ENCODE results near the gene RINT1.

RINT1 gene

GRCh38 chr7:105581066-105581811 is 49.2 kb downstream of the RINT1 start, which contains the start of gene EFCAB10:
Gene EFCAB10, minus strand, starts transcription at chr7:105581493. Its CDS starts 30 bp downstream, at chr7:105581463.
- H3K27me3 ChIP-seq (ENCODE audit: control insufficient read depth, insufficient read depth, low read length) = no peaks in the 10 kb centered on the region
- peak within 1 kb of the TSS; percentile 48; the same call in 1 of the 2 replicates for H3K9ac ChIP-seq (ENCODE audit: low read depth, low read length)
- no peaks in the 10 kb centered on the region for H3K36me3 ChIP-seq (ENCODE audit: control insufficient read depth, insufficient read depth, low read length)
- 0 out of 2 replicates have a peak, but pooled peaks cover 3% of the 10 kb centered on the region for H3K9me3 ChIP-seq (ENCODE audit: control insufficient read depth, insufficient read depth, low read length)
- peak within 1 kb of the TSS; percentile 77 for H3K27ac ChIP-seq (ENCODE audit: low read depth, low read length)
- peaks cover 3% of the 10 kb centered on the region; the same call in 1 of the 2 replicates for H3K4me1 ChIP-seq (ENCODE audit: control insufficient read depth, insufficient read depth, low read length)
- peak within 1 kb of the TSS; percentile 66 for H3K4me3 ChIP-seq (ENCODE audit: low read depth, low read length)

DNA sequence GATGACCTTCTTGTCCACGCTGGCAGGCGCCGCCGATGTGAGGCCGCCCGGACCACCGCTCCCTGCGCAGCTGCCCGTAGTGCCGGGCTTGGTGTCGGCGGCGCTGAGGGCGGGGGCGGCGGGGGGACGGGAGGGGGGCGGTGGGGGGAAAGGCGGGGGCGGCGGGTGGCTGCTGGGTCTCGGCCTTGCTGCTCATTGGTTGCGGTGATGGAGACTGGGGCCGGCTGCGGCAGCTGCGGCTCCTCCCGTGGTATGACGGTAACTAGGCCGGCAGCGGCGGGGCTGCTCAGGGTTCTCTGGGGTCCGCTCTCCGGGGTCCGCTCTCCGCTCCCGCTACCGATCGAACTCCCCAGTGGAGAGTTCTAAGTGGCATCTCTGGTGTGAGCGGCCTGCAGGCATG is 51.1 kb downstream of the RINT1 start:
- Histone ChIP-seq H3K9ac (ENCODE audit: low read depth, low read length) (no peak overlapping the region), H3K27ac (ENCODE audit: low read depth, low read length) (no peak overlapping the region), H3K4me1 (ENCODE audit: control insufficient read depth, insufficient read depth, low read length) (peaks cover 3% of the 10 kb centered on the region; the same call in 1 of the 2 replicates), H3K36me3 (ENCODE audit: control insufficient read depth, insufficient read depth, low read length) (no peaks in the 10 kb centered on the region), H3K27me3 (ENCODE audit: control insufficient read depth, insufficient read depth, low read length) (no peaks in the 10 kb centered on the region), H3K4me3 (ENCODE audit: low read depth, low read length) (no peak overlapping the region), H3K9me3 (ENCODE audit: control insufficient read depth, insufficient read depth, low read length) (0 out of 2 replicates have a peak, but pooled peaks cover 3% of the 10 kb centered on the region)

GRCh38 chr7:105584165-105584564 is 52.2 kb downstream of the RINT1 start:
- Histone ChIP-seq H3K4me1 (ENCODE audit: control insufficient read depth, insufficient read depth, low read length) (peaks cover 3% of the 10 kb centered on the region; the same call in 1 of the 2 replicates), H3K27me3 (ENCODE audit: control insufficient read depth, insufficient read depth, low read length) (no peaks in the 10 kb centered on the region), H3K9ac (ENCODE audit: low read depth, low read length) (no peak overlapping the region), H3K27ac (ENCODE audit: low read depth, low read length) (no peak overlapping the region), H3K36me3 (ENCODE audit: control insufficient read depth, insufficient read depth, low read length) (no peaks in the 10 kb centered on the region), H3K4me3 (ENCODE audit: low read depth, low read length) (no peak overlapping the region), H3K9me3 (ENCODE audit: control insufficient read depth, insufficient read depth, low read length) (0 out of 2 replicates have a peak, but pooled peaks cover 3% of the 10 kb centered on the region)

DNA sequence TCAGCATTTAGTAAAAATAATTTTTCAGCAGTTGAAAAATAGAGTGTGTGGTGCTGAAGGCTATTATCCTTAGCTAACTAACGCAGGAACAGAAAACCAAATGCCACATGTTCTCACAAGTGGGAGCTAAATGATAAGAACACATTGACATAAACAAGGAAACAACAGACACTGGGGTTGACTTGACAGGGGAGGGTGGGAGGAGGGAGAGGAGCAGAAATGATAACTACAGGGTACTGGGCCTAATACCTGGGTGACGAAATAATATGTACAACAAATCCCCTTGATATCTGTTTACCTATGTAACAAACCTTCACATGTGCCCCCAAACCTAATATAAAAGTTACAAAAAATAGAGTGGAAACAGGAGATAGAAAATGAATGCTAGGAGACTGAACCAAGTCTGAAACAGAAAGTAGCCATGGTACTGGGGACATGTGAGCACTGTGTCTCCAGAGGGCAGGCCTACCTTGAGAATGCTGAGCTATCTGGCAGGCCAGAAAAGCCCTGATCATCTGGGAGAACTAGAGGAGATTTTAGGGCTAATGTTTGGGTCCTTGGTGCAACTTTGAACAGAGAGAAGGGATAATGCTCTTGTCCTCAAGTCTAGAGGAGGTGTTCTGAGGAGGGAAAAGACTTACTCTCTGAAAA is 54.0 kb downstream of the RINT1 start:
- H3K9ac ChIP-seq (ENCODE audit: low read depth, low read length) = no peak overlapping the region
- H3K4me3 ChIP-seq (ENCODE audit: low read depth, low read length) = no peak overlapping the region
- H3K4me1 ChIP-seq (ENCODE audit: control insufficient read depth, insufficient read depth, low read length) = no peaks in the 10 kb centered on the region
- no peaks in the 10 kb centered on the region for H3K36me3 ChIP-seq (ENCODE audit: control insufficient read depth, insufficient read depth, low read length)
- H3K27ac ChIP-seq (ENCODE audit: low read depth, low read length) = no peak overlapping the region
- no peaks in the 10 kb centered on the region for H3K27me3 ChIP-seq (ENCODE audit: control insufficient read depth, insufficient read depth, low read length)
- H3K9me3 ChIP-seq (ENCODE audit: control insufficient read depth, insufficient read depth, low read length) = 0 out of 2 replicates have a peak, but pooled peaks cover 3% of the 10 kb centered on the region

DNA sequence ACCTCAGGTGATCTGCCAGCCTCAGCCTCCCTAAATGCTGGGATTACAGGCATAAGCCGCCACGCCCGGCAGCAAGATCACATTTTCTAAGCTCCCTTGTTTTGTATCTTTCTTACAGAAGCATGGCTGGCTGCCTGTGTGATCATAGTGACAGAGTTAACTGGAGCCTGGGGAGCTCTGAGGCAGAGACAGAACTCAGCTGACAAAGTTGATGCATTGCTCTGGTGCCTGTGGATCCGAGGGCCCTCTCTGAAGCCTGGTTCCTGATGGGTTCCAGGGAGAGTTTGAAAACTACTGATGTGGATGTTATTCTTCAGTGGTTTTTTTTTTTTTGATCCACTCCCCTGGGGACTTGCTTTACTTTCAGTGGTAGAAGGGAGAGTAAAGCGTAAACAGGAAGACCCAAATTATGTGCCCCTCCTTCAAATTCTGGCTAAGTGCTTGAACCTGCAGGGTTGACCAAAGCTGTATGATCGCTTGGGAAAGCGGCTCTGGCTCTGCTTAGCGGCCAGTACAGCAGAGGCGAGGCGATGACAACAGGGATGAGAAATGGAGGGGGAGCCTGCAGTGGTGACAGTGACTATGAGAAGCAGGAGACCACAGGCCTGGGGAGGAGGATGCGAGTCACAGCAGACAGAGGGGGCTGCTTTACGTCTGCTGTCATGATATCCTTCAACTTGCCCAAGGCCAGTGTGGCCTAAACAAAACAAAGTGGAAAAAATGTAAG is 56.1 kb downstream of the RINT1 start:
- Histone ChIP-seq H3K27me3 (ENCODE audit: control insufficient read depth, insufficient read depth, low read length) (no peaks in the 10 kb centered on the region), H3K9me3 (ENCODE audit: control insufficient read depth, insufficient read depth, low read length) (0 out of 2 replicates have a peak, but pooled peaks cover 3% of the 10 kb centered on the region), H3K27ac (ENCODE audit: low read depth, low read length) (no peak overlapping the region), H3K4me3 (ENCODE audit: low read depth, low read length) (no peak overlapping the region), H3K4me1 (ENCODE audit: control insufficient read depth, insufficient read depth, low read length) (no peaks in the 10 kb centered on the region), H3K36me3 (ENCODE audit: control insufficient read depth, insufficient read depth, low read length) (no peaks in the 10 kb centered on the region), H3K9ac (ENCODE audit: low read depth, low read length) (no peak overlapping the region)

- Histone ChIP-seq H3K27me3 (ENCODE audit: control insufficient read depth, insufficient read depth, low read length) (no peaks in the 10 kb centered on the region), H3K4me3 (ENCODE audit: low read depth, low read length) (no peak overlapping the region), H3K36me3 (ENCODE audit: control insufficient read depth, insufficient read depth, low read length) (no peaks in the 10 kb centered on the region), H3K9ac (ENCODE audit: low read depth, low read length) (no peak overlapping the region), H3K27ac (ENCODE audit: low read depth, low read length) (no peak overlapping the region), H3K4me1 (ENCODE audit: control insufficient read depth, insufficient read depth, low read length) (no peaks in the 10 kb centered on the region; the same call in 1 of the 2 replicates), H3K9me3 (ENCODE audit: control insufficient read depth, insufficient read depth, low read length) (no peaks in the 10 kb centered on the region)
Observed at GRCh38 chr7:105589356-105590077, 57.5 kb downstream of the RINT1 start.

- H3K27me3 ChIP-seq (ENCODE audit: control insufficient read depth, insufficient read depth, low read length) = no peaks in the 10 kb centered on the region
- H3K27ac ChIP-seq (ENCODE audit: low read depth, low read length) = no peak overlapping the region
- no peaks in the 10 kb centered on the region for H3K9me3 ChIP-seq (ENCODE audit: control insufficient read depth, insufficient read depth, low read length)
- no peaks in the 10 kb centered on the region; the same call in 1 of the 2 replicates for H3K4me1 ChIP-seq (ENCODE audit: control insufficient read depth, insufficient read depth, low read length)
- no peak overlapping the region for H3K4me3 ChIP-seq (ENCODE audit: low read depth, low read length)
- H3K36me3 ChIP-seq (ENCODE audit: control insufficient read depth, insufficient read depth, low read length) = no peaks in the 10 kb centered on the region
- no peak overlapping the region for H3K9ac ChIP-seq (ENCODE audit: low read depth, low read length)
Observed at GRCh38 chr7:105590793-105591192, 58.8 kb downstream of the RINT1 start.

DNA sequence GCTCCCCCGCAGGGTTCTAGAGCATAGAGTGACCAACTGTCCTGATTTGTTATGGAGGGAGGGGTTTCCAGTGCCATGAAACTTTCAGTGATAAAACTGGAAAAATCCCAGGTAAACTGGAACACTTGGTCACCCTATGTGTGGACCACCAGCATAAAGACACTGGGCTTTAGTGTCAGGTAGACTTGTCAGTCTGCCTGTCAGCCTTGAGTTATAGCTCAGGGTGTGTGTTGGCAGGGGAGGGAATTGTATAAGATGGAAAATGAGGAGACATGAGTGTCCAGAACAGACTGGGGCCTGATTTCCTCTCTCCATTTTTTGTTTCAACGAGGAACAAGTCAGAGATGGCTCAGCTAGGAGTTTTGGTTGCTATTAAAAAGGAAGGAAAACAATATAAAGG is 59.5 kb downstream of the RINT1 start:
- H3K27ac ChIP-seq (ENCODE audit: low read depth, low read length) = no peak overlapping the region

GRCh38 chr7:105594034-105594433 is 62.0 kb downstream of the RINT1 start:
- Histone ChIP-seq H3K4me1 (ENCODE audit: control insufficient read depth, insufficient read depth, low read length) (peaks cover 7% of the 10 kb centered on the region; the same call in 1 of the 2 replicates), H3K4me3 (ENCODE audit: low read depth, low read length) (no peak overlapping the region), H3K27ac (ENCODE audit: low read depth, low read length) (no peak overlapping the region), H3K36me3 (ENCODE audit: control insufficient read depth, insufficient read depth, low read length) (no peaks in the 10 kb centered on the region), H3K9ac (ENCODE audit: low read depth, low read length) (no peak overlapping the region), H3K9me3 (ENCODE audit: control insufficient read depth, insufficient read depth, low read length) (no peaks in the 10 kb centered on the region), H3K27me3 (ENCODE audit: control insufficient read depth, insufficient read depth, low read length) (no peaks in the 10 kb centered on the region)

More for the DNA sequence above, 59.5 kb downstream of the RINT1 start:
- no peaks in the 10 kb centered on the region for H3K36me3 ChIP-seq (ENCODE audit: control insufficient read depth, insufficient read depth, low read length)
- H3K9ac ChIP-seq (ENCODE audit: low read depth, low read length) = no peak overlapping the region
- H3K4me1 ChIP-seq (ENCODE audit: control insufficient read depth, insufficient read depth, low read length) = peaks cover 3% of the 10 kb centered on the region; the same call in 1 of the 2 replicates
- no peaks in the 10 kb centered on the region for H3K27me3 ChIP-seq (ENCODE audit: control insufficient read depth, insufficient read depth, low read length)
- H3K4me3 ChIP-seq (ENCODE audit: low read depth, low read length) = no peak overlapping the region
- no peaks in the 10 kb centered on the region for H3K9me3 ChIP-seq (ENCODE audit: control insufficient read depth, insufficient read depth, low read length)

DNA sequence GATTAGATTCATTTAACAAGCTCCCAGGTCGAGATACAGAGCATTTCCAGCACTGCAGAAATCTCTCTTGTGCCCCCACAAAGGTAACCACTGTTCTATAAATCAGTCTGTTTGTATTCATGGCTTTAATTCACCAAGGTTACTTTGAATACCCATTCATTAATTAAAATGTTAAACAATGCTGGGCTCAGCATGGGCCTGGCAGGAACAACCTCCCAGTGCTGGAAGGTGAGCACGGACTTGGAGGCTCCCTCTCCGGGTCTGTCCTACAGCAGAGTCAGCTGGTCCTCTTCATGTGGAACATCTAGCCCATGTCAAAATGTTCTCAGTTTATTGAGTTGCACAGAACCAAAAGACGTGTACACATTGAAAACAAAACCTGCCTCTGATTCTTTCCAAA is 64.9 kb downstream of the RINT1 start:
- H3K36me3 ChIP-seq (ENCODE audit: control insufficient read depth, insufficient read depth, low read length) = no peaks in the 10 kb centered on the region
- H3K27ac ChIP-seq (ENCODE audit: low read depth, low read length) = no peak overlapping the region
- no peak overlapping the region for H3K4me3 ChIP-seq (ENCODE audit: low read depth, low read length)
- no peaks in the 10 kb centered on the region for H3K9me3 ChIP-seq (ENCODE audit: control insufficient read depth, insufficient read depth, low read length)
- peaks cover 22% of the 10 kb centered on the region for H3K4me1 ChIP-seq (ENCODE audit: control insufficient read depth, insufficient read depth, low read length)
- H3K27me3 ChIP-seq (ENCODE audit: control insufficient read depth, insufficient read depth, low read length) = no peaks in the 10 kb centered on the region
- no peak overlapping the region for H3K9ac ChIP-seq (ENCODE audit: low read depth, low read length)

Measured in HUES48 (cell line).